ENCODE data around the gene NEK10. TPM values are rescaled to one million over a fixed set of nuclear protein-coding genes. Genes with fewer than 3 reads are reported as not detected.

Gene NEK10
- total RNA-seq, 1 experiment from 2014 or later, result 1.2 TPM

DNA sequence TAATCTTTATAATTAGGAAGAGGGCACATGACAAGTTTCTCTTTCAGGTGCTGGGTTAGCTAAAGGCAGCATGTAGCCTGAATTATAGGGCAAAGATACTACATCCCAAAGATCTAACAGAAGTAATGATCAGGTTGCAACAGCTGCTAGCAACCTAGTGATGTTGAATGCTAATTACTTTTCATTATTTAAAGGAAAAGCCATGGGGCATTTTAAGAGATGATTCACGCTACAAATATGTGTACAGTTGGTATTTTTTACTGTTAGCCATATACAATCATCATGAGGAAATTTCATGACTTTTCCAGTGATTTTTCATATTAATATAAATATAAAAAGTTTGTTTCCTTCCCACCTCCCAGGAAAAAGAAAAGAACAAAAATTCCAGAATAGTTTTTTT lies 43.0 kb downstream of the NEK10 start:
- Histone ChIP-seq H3K4me3 (replicated peaks in 1 of 2; ENCODE audit: low read depth in 1 of 2, low read length in 2 of 2) (no peak overlapping the region), H3K9me3 (ENCODE audit: control insufficient read depth in 1 of 2, insufficient read depth in 1 of 2, low read depth in 1 of 2, low read length in 2 of 2) (no peaks in the 10 kb centered on the region), H3K27ac (ENCODE audit: low read depth, low read length) (no peak overlapping the region), H3K4me1 (ENCODE audit: control insufficient read depth in 1 of 2, insufficient read depth in 2 of 2, low read length in 2 of 2) (no peaks in the 10 kb centered on the region), H3K27me3 (ENCODE audit: insufficient read depth, low read length) (no peaks in the 10 kb centered on the region), H3K36me3 (ENCODE audit: control insufficient read depth in 1 of 2, insufficient read depth in 2 of 2, low read length in 2 of 2) (no peaks in the 10 kb centered on the region), H3K9ac (ENCODE audit: low read length) (no peak overlapping the region), H3K4me2 (ENCODE audit: low read length) (no peak overlapping the region), H4K20me1 (ENCODE audit: insufficient read depth) (no peaks in the 10 kb centered on the region), H2AFZ (ENCODE audit: low read depth, low read length, poor library complexity, severe bottlenecking) (no peak overlapping the region), H3K79me2 (ENCODE audit: insufficient read depth, low read length) (no peaks in the 10 kb centered on the region), H3K9me2 (ENCODE audit: insufficient read depth) (no peaks in the 10 kb centered on the region)
- no TSS peak for BruUV-seq (replicated peaks)
- intact Hi-C loops (cut with micrococcal nuclease), result no loop called here
- DNase-seq (ENCODE audit: low read depth, low spot score) (no peak), ATAC-seq (no peak)
- ChIA-PET POLR2A (no interaction called here), CTCF (no interaction called here), RAD21 (ENCODE audit: low non-redundant PET in 1 of 2, low total read pairs in 2 of 2, uncharacterized antibody in 2 of 2, unreplicated experiment in 2 of 2) (no interaction called here)
- TF ChIP-seq POLR2AphosphoS5 (IDR thresholded peaks at IDR 0.05; ENCODE audit: low read depth, low read length), result no peak
- TF ChIP-seq, protein P1, sequence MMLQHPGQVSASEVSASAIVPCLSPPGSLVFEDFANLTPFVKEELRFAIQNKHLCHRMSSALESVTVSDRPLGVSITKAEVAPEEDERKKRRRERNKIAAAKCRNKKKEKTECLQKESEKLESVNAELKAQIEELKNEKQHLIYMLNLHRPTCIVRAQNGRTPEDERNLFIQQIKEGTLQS (IDR thresholded peaks at IDR 0.05), result no peak
- no peak for TF ChIP-seq FOSL1 (IDR thresholded peaks at IDR 0.05; ENCODE audit: low read depth)
- no peak for TF ChIP-seq EZH2 (IDR thresholded peaks at IDR 0.05)
- no peak for TF ChIP-seq ZNF274 (IDR thresholded peaks at IDR 0.05; ENCODE audit: low read depth, low read length)
- TF ChIP-seq ELF1 (IDR thresholded peaks at IDR 0.05; ENCODE audit: borderline replicate concordance, low read depth), result no peak
- no peak for TF ChIP-seq EZH2phosphoT487 (IDR thresholded peaks at IDR 0.05; ENCODE audit: borderline replicate concordance)
- TF ChIP-seq CBX3 (IDR thresholded peaks at IDR 0.05; ENCODE audit: low read depth), result no peak
- no peak for TF ChIP-seq SRF (IDR thresholded peaks at IDR 0.05; ENCODE audit: low read depth)
- TF ChIP-seq, protein P2, sequence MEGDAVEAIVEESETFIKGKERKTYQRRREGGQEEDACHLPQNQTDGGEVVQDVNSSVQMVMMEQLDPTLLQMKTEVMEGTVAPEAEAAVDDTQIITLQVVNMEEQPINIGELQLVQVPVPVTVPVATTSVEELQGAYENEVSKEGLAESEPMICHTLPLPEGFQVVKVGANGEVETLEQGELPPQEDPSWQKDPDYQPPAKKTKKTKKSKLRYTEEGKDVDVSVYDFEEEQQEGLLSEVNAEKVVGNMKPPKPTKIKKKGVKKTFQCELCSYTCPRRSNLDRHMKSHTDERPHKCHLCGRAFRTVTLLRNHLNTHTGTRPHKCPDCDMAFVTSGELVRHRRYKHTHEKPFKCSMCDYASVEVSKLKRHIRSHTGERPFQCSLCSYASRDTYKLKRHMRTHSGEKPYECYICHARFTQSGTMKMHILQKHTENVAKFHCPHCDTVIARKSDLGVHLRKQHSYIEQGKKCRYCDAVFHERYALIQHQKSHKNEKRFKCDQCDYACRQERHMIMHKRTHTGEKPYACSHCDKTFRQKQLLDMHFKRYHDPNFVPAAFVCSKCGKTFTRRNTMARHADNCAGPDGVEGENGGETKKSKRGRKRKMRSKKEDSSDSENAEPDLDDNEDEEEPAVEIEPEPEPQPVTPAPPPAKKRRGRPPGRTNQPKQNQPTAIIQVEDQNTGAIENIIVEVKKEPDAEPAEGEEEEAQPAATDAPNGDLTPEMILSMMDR (IDR thresholded peaks at IDR 0.05 in 2 of 3, conservative IDR thresholded peaks at IDR 0.05 in 1 of 3; ENCODE audit: borderline replicate concordance in 1 of 3, insufficient read depth in 1 of 3, low read depth in 2 of 3, low read length in 2 of 3), result no peak
